ENCODE results near the gene GCDH.

The GCDH gene

DNA sequence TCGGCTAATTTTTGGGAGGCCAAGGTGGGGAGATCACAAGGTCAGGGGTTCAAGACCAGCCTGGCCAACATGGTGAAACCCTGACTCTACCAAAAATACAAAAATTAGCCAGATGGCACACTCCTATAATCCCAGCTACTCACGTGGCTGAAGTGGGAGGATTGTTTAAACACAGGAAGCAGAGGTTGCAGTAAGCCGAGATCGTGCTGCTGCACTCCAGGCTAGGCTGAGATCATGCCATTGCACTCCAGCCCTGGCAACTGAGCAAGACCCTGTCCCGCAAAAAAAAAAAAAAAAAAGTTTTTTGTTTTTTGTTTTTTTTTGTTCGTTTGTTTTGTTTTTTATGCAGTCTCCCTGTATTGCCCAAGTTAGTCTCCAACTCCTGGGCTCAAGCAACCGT, 31.4 kb upstream of the GCDH start:
- DNase-seq (ENCODE audit: insufficient read length, low spot score) (no peak), FAIRE-seq (no peak)
- TF ChIP-seq PAX5 (IDR thresholded peaks at IDR 0.05; ENCODE audit: insufficient read depth, low read length, severe bottlenecking) (no peak), POLR2A (IDR thresholded peaks at IDR 0.05; ENCODE audit: low read depth, low read length) (no peak), POLR2AphosphoS5 (IDR thresholded peaks at IDR 0.05; ENCODE audit: low read depth, low read length) (no peak), POU2F2 (IDR thresholded peaks at IDR 0.05; ENCODE audit: low read depth, low read length) (no peak), TAF1 (IDR thresholded peaks at IDR 0.05; ENCODE audit: low read depth, low read length) (no peak), SPI1 (IDR thresholded peaks at IDR 0.05; ENCODE audit: low read depth, low read length) (no peak)

DNA sequence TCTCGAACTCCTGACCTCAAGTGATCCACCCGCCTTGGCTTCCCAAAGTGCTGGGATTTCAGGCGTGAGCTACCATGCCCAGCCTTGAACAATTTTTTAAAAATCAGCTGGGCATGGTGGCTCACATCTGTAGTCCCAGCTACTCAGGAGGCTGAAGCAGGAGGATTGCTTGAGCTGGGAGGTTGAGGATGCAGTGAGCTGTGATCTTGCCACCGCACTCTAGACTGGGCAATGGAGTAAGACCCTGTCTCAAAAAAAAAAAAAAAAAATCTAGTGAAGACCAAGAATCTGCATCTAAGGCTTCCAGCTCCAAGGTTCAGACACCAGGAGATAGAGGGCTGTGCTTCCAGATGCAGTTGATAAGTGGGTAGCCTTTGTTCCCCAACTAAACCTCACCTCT, 26.8 kb upstream of the GCDH start:
- DNase-seq (ENCODE audit: insufficient read length, low spot score) (no peak), FAIRE-seq (no peak)
- TF ChIP-seq TAF1 (IDR thresholded peaks at IDR 0.05; ENCODE audit: low read depth, low read length) (no peak), PAX5 (IDR thresholded peaks at IDR 0.05; ENCODE audit: insufficient read depth, low read length, severe bottlenecking) (no peak), SPI1 (IDR thresholded peaks at IDR 0.05; ENCODE audit: low read depth, low read length) (no peak), POLR2A (IDR thresholded peaks at IDR 0.05; ENCODE audit: low read depth, low read length) (no peak), POLR2AphosphoS5 (IDR thresholded peaks at IDR 0.05; ENCODE audit: low read depth, low read length) (no peak), POU2F2 (IDR thresholded peaks at IDR 0.05; ENCODE audit: low read depth, low read length) (no peak)

DNA sequence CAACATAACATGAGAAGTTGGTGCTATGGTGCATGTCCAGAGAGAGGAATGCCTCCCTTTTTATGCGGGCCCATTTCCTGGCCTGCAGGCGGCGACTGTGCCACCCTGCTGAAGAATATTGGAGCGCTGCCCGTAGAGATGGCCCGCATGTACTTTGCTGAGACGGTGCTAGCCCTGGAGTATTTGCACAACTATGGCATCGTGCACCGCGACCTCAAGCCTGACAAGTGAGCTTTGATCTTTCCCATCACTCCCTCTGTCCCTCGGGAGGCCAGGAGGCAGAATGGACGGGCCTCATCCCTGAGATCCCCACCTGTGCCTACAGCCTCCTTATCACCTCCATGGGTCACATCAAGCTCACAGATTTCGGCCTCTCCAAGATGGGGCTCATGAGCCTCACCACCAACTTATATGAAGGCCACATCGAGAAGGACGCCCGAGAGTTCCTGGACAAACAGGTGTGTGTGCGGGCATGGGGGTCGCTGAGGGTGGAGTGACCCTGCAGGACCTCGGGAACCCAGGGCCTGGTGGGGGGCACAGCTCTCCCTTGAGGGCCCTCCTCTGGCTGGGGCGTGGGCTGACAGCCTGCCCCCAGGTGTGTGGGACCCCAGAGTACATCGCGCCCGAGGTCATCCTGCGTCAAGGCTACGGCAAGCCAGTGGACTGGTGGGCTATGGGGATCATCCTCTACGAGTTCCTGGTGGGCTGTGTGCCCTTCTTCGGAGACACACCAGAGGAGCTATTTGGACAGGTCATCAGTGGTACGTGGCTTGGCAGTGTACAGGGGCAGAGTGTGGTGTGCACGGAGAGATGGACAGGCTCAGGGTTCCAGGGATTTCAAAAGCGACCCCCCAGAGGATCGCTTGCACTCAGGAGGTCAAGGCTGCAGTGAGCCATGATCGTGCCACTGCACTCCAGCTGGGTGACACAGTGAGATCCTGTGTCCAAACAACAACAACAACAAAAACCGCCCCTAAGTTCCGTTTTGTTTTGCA, 25.9 kb upstream of the GCDH start:
- DNase-seq (ENCODE audit: insufficient read length, low spot score) (no peak), FAIRE-seq (no peak)
- TF ChIP-seq POU2F2 (IDR thresholded peaks at IDR 0.05; ENCODE audit: low read depth, low read length) (no peak), POLR2A (IDR thresholded peaks at IDR 0.05; ENCODE audit: low read depth, low read length) (no peak), PAX5 (IDR thresholded peaks at IDR 0.05; ENCODE audit: insufficient read depth, low read length, severe bottlenecking) (no peak), SPI1 (IDR thresholded peaks at IDR 0.05; ENCODE audit: low read depth, low read length) (no peak), TAF1 (IDR thresholded peaks at IDR 0.05; ENCODE audit: low read depth, low read length) (no peak), POLR2AphosphoS5 (IDR thresholded peaks at IDR 0.05; ENCODE audit: low read depth, low read length) (no peak)

DNA sequence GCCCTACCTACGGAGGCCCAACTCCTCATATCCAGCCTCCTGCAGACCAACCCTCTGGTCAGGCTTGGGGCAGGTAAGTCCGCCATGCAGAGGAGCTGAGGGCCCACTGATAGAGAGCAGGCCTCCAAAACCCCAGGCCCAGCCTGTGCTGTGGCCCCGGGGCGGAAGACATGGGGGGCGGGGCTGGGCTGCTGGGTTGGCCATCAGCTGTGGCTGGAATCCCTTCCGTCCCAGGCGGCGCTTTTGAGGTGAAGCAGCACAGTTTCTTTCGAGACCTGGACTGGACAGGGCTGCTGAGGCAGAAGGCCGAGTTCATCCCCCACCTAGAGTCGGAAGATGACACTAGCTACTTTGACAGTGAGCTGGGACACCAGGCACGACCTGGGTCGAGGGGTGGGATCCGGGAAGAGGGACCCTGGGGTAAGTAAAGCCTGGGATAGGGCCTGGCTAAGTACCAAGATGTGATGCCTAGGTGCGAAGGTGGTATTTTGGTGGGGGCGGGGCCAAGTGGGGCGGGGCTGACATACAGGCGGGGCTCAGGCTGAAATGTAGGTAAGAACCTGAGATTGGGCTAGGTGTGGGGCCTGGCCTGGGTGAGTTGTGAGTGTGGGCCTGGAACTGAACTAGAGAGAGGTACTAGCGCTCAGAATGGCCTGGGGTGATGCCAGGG, 25.1 kb upstream of the GCDH start:
- TF ChIP-seq TAF1 (IDR thresholded peaks at IDR 0.05; ENCODE audit: low read depth, low read length) (no peak), SPI1 (IDR thresholded peaks at IDR 0.05; ENCODE audit: low read depth, low read length) (no peak), PAX5 (IDR thresholded peaks at IDR 0.05; ENCODE audit: insufficient read depth, low read length, severe bottlenecking) (no peak), POLR2A (IDR thresholded peaks at IDR 0.05; ENCODE audit: low read depth, low read length) (no peak), POU2F2 (IDR thresholded peaks at IDR 0.05; ENCODE audit: low read depth, low read length) (no peak), POLR2AphosphoS5 (IDR thresholded peaks at IDR 0.05; ENCODE audit: low read depth, low read length) (no peak)
- DNase-seq (ENCODE audit: insufficient read length, low spot score) (no peak), FAIRE-seq (no peak)

DNA sequence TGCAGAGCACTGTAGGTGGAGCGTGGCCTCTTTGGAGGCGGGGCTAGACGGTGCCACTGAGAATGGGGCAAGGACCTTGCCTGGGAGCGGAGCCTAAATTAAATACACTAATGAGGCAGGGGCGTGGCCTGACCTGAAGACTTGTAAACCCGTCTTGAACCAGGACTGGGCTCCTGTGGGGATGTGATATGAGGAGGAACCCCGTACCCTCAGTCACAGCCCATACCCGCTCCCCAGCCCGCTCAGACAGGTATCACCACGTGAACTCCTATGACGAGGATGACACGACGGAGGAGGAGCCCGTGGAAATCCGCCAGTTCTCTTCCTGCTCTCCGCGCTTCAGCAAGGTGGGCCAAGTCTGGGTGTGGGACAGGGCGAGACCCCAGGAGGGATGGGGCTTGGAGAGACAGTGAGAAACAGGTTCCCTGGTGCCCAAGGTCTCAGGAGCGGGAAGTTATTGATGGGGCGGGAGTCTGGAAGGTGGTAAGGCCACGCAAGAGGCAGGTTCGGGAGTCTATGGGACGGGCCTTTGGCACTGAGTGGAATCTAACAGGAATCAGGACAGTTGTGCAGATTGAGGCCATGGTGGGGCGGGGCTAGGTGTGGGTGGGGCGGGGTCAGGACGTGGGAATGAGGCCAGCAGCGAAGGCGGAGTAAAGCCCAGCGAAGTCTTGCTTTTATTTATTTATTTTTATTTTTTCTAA, 24.4 kb upstream of the GCDH start:
- TF ChIP-seq PAX5 (IDR thresholded peaks at IDR 0.05; ENCODE audit: insufficient read depth, low read length, severe bottlenecking): no peak
- no peak for TF ChIP-seq POU2F2 (IDR thresholded peaks at IDR 0.05; ENCODE audit: low read depth, low read length)
- no peak for TF ChIP-seq SPI1 (IDR thresholded peaks at IDR 0.05; ENCODE audit: low read depth, low read length)
- no peak for TF ChIP-seq TAF1 (IDR thresholded peaks at IDR 0.05; ENCODE audit: low read depth, low read length)
- no peak for TF ChIP-seq POLR2A (IDR thresholded peaks at IDR 0.05; ENCODE audit: low read depth, low read length)
- no peak for TF ChIP-seq POLR2AphosphoS5 (IDR thresholded peaks at IDR 0.05; ENCODE audit: low read depth, low read length)
- DNase-seq (ENCODE audit: insufficient read length, low spot score) (no peak), FAIRE-seq (no peak)

DNA sequence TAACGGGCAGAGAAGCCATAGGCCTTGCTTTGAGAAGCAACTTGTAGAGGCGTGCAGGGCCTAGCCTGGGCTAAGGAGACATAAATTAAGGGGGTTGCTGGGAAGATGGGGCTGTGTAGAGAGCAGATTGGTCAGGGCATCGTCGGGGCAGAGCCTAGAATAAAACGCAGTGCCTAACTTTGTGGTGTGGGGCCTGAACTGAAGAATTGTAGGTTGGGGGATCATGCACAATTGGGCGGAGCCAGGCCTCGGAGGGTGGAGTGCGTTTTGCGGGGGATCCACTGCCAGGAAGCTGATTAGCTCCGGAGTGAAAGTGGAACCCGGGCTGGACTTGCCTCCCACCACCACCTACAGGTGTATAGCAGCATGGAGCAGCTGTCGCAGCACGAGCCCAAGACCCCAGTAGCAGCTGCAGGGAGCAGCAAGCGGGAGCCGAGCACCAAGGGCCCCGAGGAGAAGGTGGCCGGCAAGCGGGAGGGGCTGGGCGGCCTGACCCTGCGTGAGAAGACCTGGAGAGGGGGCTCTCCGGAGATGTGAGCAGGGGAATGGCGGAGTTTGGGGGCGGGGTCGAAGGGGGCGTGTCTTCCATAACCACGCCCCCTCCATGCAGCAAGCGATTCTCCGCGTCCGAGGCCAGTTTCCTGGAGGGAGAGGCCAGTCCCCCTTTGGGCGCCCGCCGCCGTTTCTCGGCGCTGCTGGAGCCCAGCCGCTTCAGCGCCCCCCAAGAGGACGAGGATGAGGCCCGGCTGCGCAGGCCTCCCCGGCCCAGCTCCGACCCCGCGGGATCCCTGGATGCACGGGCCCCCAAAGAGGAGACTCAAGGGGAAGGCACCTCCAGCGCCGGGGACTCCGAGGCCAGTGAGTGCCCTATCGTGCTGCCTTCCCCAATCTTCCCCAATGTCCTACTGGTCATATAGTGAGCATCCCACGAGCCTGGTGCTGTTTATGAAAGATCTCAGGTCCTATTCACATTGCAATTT, 23.6 kb upstream of the GCDH start:
- peak; percentile 91 for FAIRE-seq
- peak; percentile 93 for DNase-seq (ENCODE audit: insufficient read length, low spot score)
- TF ChIP-seq POLR2AphosphoS5 (IDR thresholded peaks at IDR 0.05; ENCODE audit: low read depth, low read length) (no peak), SPI1 (IDR thresholded peaks at IDR 0.05; ENCODE audit: low read depth, low read length) (no peak), POU2F2 (IDR thresholded peaks at IDR 0.05; ENCODE audit: low read depth, low read length) (no peak), POLR2A (IDR thresholded peaks at IDR 0.05; ENCODE audit: low read depth, low read length) (no peak), TAF1 (IDR thresholded peaks at IDR 0.05; ENCODE audit: low read depth, low read length) (no peak), PAX5 (IDR thresholded peaks at IDR 0.05; ENCODE audit: insufficient read depth, low read length, severe bottlenecking) (no peak)

DNA sequence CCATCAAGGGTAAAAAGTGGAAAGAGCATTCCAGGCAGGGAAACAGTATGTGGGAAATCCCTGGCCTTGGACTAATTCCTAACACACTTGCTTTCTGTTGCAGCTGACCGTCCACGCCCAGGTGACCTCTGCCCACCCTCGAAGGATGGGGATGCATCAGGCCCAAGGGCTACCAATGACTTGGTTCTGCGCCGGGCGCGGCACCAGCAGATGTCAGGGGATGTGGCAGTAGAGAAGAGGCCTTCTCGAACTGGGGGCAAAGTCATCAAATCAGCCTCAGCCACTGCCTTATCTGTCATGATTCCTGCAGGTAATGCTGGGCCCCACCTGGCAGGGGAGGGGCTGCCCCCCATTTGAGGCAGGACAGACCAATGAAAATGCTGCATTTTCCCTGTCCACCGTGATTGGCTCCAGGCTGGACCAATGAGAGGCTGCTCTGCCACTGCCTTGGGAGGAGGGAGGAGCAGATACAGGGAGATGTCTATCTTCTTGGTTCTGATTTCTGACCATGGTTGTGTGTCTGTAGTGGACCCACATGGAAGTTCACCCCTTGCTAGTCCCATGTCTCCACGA, 22.3 kb upstream of the GCDH start:
- peak; percentile 80 for FAIRE-seq
- TF ChIP-seq POU2F2 (IDR thresholded peaks at IDR 0.05; ENCODE audit: low read depth, low read length): no peak
- TF ChIP-seq POLR2AphosphoS5 (IDR thresholded peaks at IDR 0.05; ENCODE audit: low read depth, low read length): no peak
- TF ChIP-seq POLR2A (IDR thresholded peaks at IDR 0.05; ENCODE audit: low read depth, low read length): no peak
- no peak for TF ChIP-seq PAX5 (IDR thresholded peaks at IDR 0.05; ENCODE audit: insufficient read depth, low read length, severe bottlenecking)
- no peak for TF ChIP-seq TAF1 (IDR thresholded peaks at IDR 0.05; ENCODE audit: low read depth, low read length)
- no peak for TF ChIP-seq SPI1 (IDR thresholded peaks at IDR 0.05; ENCODE audit: low read depth, low read length)
- DNase-seq (ENCODE audit: insufficient read length, low spot score): peak; percentile 59

DNA sequence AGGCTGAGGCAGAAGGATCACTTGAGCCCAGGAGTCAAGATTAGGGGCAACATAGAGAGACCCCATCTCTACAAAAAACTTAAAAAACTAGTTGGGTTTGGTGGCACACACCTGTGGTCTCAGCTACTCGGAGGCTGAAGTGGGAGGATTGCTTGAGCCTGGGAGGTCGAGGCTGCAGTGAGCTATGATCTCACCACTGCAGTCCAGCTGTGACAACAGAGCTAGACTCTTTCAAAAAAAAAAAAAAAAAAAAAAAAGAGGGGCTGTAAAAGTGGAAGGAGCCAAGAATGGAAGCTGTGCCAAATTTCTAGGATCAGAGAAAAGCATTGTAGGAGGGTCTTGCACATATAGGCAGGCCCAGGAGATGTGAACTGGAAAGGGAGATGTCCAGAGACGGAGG, 19.3 kb upstream of the GCDH start:
- DNase-seq (ENCODE audit: insufficient read length, low spot score) (no peak), FAIRE-seq (no peak)
- TF ChIP-seq POU2F2 (IDR thresholded peaks at IDR 0.05; ENCODE audit: low read depth, low read length) (no peak), PAX5 (IDR thresholded peaks at IDR 0.05; ENCODE audit: insufficient read depth, low read length, severe bottlenecking) (no peak), TAF1 (IDR thresholded peaks at IDR 0.05; ENCODE audit: low read depth, low read length) (no peak), POLR2AphosphoS5 (IDR thresholded peaks at IDR 0.05; ENCODE audit: low read depth, low read length) (no peak), SPI1 (IDR thresholded peaks at IDR 0.05; ENCODE audit: low read depth, low read length) (no peak), POLR2A (IDR thresholded peaks at IDR 0.05; ENCODE audit: low read depth, low read length) (no peak)

All from GM12891 (cell line).